ENCODE data around the gene NUDT16L1. TPM values are rescaled to one million over a fixed set of nuclear protein-coding genes. Genes with fewer than 3 reads are reported as not detected.

Gene NUDT16L1
- total RNA-seq, 1 donor from 2014 or later = 77.3 TPM

- Histone ChIP-seq H3K27me3 (no peaks in the 10 kb centered on the region), H3K27ac (no peak overlapping the region), H3K4me3 (no peak overlapping the region), H3K9me3 (no peaks in the 10 kb centered on the region), H3K36me3 (peaks cover 36 to 44% of the 10 kb centered on the region in 2 donors), H3K4me1 (peaks cover 0 to 3% of the 10 kb centered on the region in 2 donors)
- DNase-seq (ENCODE audit: low spot score in 2 of 2) = no peak
- TF ChIP-seq CTCF (IDR thresholded peaks at IDR 0.05) = no peak
- intact Hi-C loops (cut with DNase I) = no loop called here
Measured at GRCh38 chr16:4729876-4730275, 36.5 kb downstream of the NUDT16L1 start.

GRCh38 chr16:4733211-4733742 is 39.9 kb downstream of the NUDT16L1 start:
- peak overlapping the region; percentile 78 to 79 for H3K27ac ChIP-seq
- intact Hi-C loops (cut with DNase I) = no loop called here
- peaks cover 17 to 23% of the 10 kb centered on the region in 2 donors for H3K36me3 ChIP-seq

GRCh38 chr16:4733747-4734062 is 40.3 kb downstream of the NUDT16L1 start:
- peak overlapping the region; percentile 78 to 79 for H3K27ac ChIP-seq
- peaks cover 13 to 20% of the 10 kb centered on the region in 2 donors for H3K36me3 ChIP-seq
- H3K4me1 ChIP-seq = peaks cover 0 to 8% of the 10 kb centered on the region in 2 donors
- intact Hi-C loops (cut with DNase I) = loop anchor here (1.0 to 2.0 kb wide), 4 partner anchors 35 to 225 kb away; partner anchors contain the start of genes NUDT16L1, ROGDI and SEC14L5
- H3K9me3 ChIP-seq = no peaks in the 10 kb centered on the region
- no peak for TF ChIP-seq CTCF (IDR thresholded peaks at IDR 0.05)
- no peak for DNase-seq (ENCODE audit: low spot score in 2 of 2)
- H3K27me3 ChIP-seq = no peaks in the 10 kb centered on the region
- H3K4me3 ChIP-seq = peak overlapping the region; percentile 78 to 92

More at GRCh38 chr16:4733211-4733742, 39.9 kb downstream of the NUDT16L1 start:
- Histone ChIP-seq H3K27me3 (no peaks in the 10 kb centered on the region), H3K4me3 (peak overlapping the region; percentile 78 to 92), H3K9me3 (no peaks in the 10 kb centered on the region), H3K4me1 (peaks cover 0 to 8% of the 10 kb centered on the region in 2 donors)
- no peak for DNase-seq (ENCODE audit: low spot score in 2 of 2)
- TF ChIP-seq CTCF (IDR thresholded peaks at IDR 0.05) = no peak

- intact Hi-C loops (cut with DNase I) = loop anchor here (1.0 to 2.0 kb wide), 4 partner anchors 34 to 224 kb away; partner anchors contain the start of genes NUDT16L1, ROGDI and SEC14L5
- Histone ChIP-seq H3K9me3 (no peaks in the 10 kb centered on the region), H3K36me3 (peaks cover 8 to 15% of the 10 kb centered on the region in 2 donors), H3K27ac (peak within 1 kb of the TSS; percentile 78 to 79), H3K27me3 (no peaks in the 10 kb centered on the region), H3K4me1 (peaks cover 0 to 8% of the 10 kb centered on the region in 2 donors), H3K4me3 (peak within 1 kb of the TSS; percentile 78 to 92)
- DNase-seq (ENCODE audit: low spot score in 2 of 2) = peak; percentile 91 to 99
- no peak for TF ChIP-seq CTCF (IDR thresholded peaks at IDR 0.05)
Measured at GRCh38 chr16:4734063-4734729, 40.8 kb downstream of the NUDT16L1 start, which contains the start of the genes ANKS3 and DNAAF8. Gene ANKS3, minus strand, starts transcription at chr16:4734271. Its CDS starts 4,122 bp downstream, at chr16:4730149. Gene DNAAF8, plus strand, starts transcription at chr16:4734537. Its CDS starts 1,978 bp downstream, at chr16:4736515.

- Histone ChIP-seq H3K4me3 (peak overlapping the region; percentile 78 to 92), H3K27me3 (no peaks in the 10 kb centered on the region), H3K4me1 (peaks cover 0 to 8% of the 10 kb centered on the region in 2 donors), H3K27ac (peak overlapping the region; percentile 78 to 79), H3K9me3 (no peaks in the 10 kb centered on the region), H3K36me3 (peaks cover under 1 to 7% of the 10 kb centered on the region in 2 donors)
- intact Hi-C loops (cut with DNase I) = loop anchor here (1.0 to 2.0 kb wide), 4 partner anchors 33 to 223 kb away; partner anchors contain the start of genes NUDT16L1, ROGDI and SEC14L5
- no peak for TF ChIP-seq CTCF (IDR thresholded peaks at IDR 0.05)
- DNase-seq (ENCODE audit: low spot score in 2 of 2) = peak; percentile 47 to 94
Measured at GRCh38 chr16:4734730-4735535, 41.6 kb downstream of the NUDT16L1 start.

Data from ascending aorta (tissue), 2 donors.